Liver (tissue), 9 donors: ENCODE measurements around the gene KRT17. TPM values are rescaled to one million over a fixed set of nuclear protein-coding genes. Genes with fewer than 3 reads are reported as not detected.
"Not testable (repeated sequence)": the region's sequence is repeated elsewhere in the genome, so short reads cannot be mapped to it uniquely, and the experiment has no call there.

Experiments
- DNase-seq: peaks from one replicate; pipeline ENCODE4 v3.0.0-alpha.2; 2017; ENCODE audit warnings: low spot score
- H3K27ac ChIP-seq, 2 donors: one replicate each; pipeline ENCODE4 v1.7.0; 2013; ENCODE audit warnings: inconsistent platforms in 2 of 2, low read length in 2 of 2, control low read depth in 1 of 2, low read depth in 1 of 2, mild to moderate bottlenecking in 1 of 2
- H3K27me3 ChIP-seq, 4 donors: one replicate each; pipeline versions ENCODE4 v1.6.1 to v1.7.0; 2013; ENCODE audit warnings: low read length in 3 of 4, inconsistent platforms in 1 of 4, mild to moderate bottlenecking in 1 of 4, moderate library complexity in 1 of 4; ENCODE audit not compliant: control insufficient read depth in 4 of 4, insufficient read depth in 4 of 4
- H3K36me3 ChIP-seq, 4 donors: one replicate each; pipeline versions ENCODE4 v1.6.1 to v1.7.0; 2013; ENCODE audit warnings: low read length in 3 of 4, mild to moderate bottlenecking in 3 of 4, low read depth in 1 of 4, moderate library complexity in 1 of 4; ENCODE audit not compliant: control insufficient read depth in 4 of 4, insufficient read depth in 3 of 4
- H3K4me1 ChIP-seq, 4 donors: one replicate each; pipeline versions ENCODE4 v1.6.1 to v1.7.0; 2013; ENCODE audit warnings: low read length in 3 of 4, mild to moderate bottlenecking in 3 of 4, moderate library complexity in 1 of 4; ENCODE audit not compliant: control insufficient read depth in 4 of 4, insufficient read depth in 4 of 4
- H3K4me3 ChIP-seq, 3 donors: one replicate each; pipeline versions ENCODE4 v1.6.1 to v1.7.0; 2013; ENCODE audit warnings: low read length in 3 of 3, control low read depth in 1 of 3, low read depth in 1 of 3, mild to moderate bottlenecking in 1 of 3
- H3K9ac ChIP-seq, 2 donors: one replicate each; pipeline ENCODE4 v1.7.0; 2013; ENCODE audit warnings: low read length in 2 of 2, mild to moderate bottlenecking in 2 of 2, moderate library complexity in 2 of 2, control low read depth in 1 of 2, low read depth in 1 of 2
- H3K9me3 ChIP-seq, 4 donors: one replicate each; pipeline versions ENCODE4 v1.6.1 to v1.7.0; 2013; ENCODE audit warnings: low read length in 3 of 4; ENCODE audit not compliant: control insufficient read depth in 4 of 4
- EGR1 ChIP-seq, 2 donors: IDR thresholded peaks; 2 replicates each; pipeline ENCODE4 v1.6.1; 2016 to 2018; ENCODE audit warnings: antibody characterized with exemption in 2 of 2, low read depth in 2 of 2
- FOXA1 ChIP-seq: IDR thresholded peaks from 2 replicates; pipeline ENCODE4 v1.6.1; 2016; ENCODE audit warnings: antibody characterized with exemption
- FOXA2 ChIP-seq: IDR thresholded peaks from 2 replicates; pipeline ENCODE4 v1.6.1; 2016; ENCODE audit warnings: antibody characterized with exemption
- GABPA ChIP-seq, 2 donors: IDR thresholded peaks in 1 of 2; conservative IDR thresholded peaks in 1 of 2; 2 replicates each; pipeline ENCODE4 v1.6.1; 2016; ENCODE audit warnings: antibody characterized with exemption in 2 of 2, mild to moderate bottlenecking in 1 of 2, moderate library complexity in 1 of 2
- HNF4A ChIP-seq, 2 donors: conservative IDR thresholded peaks; 2 replicates each; pipeline ENCODE4 v1.6.1; 2016; ENCODE audit warnings: antibody characterized with exemption in 2 of 2, mild to moderate bottlenecking in 2 of 2
- HNF4G ChIP-seq: IDR thresholded peaks from 2 replicates; pipeline ENCODE4 v1.6.1; 2016; ENCODE audit warnings: antibody characterized with exemption
- JUND ChIP-seq, 2 donors: IDR thresholded peaks; 2 replicates each; pipeline ENCODE4 v1.6.1; 2016; ENCODE audit warnings: antibody characterized with exemption in 2 of 2
- NR2F2 ChIP-seq: IDR thresholded peaks from 2 replicates; pipeline ENCODE4 v1.6.1; 2016; ENCODE audit warnings: antibody characterized with exemption
- RAD21 ChIP-seq, 2 donors: IDR thresholded peaks; 2 replicates each; pipeline ENCODE4 v1.6.1; 2016; ENCODE audit warnings: antibody characterized with exemption in 2 of 2, mild to moderate bottlenecking in 2 of 2
- RXRA ChIP-seq, 2 donors: IDR thresholded peaks; 2 replicates each; pipeline ENCODE4 v1.6.1; 2017 to 2018; ENCODE audit warnings: antibody characterized with exemption in 2 of 2, mild to moderate bottlenecking in 1 of 2
- SP1 ChIP-seq: IDR thresholded peaks from 2 replicates; pipeline ENCODE4 v1.6.1; 2018; ENCODE audit warnings: antibody characterized with exemption, mild to moderate bottlenecking
- TAF1 ChIP-seq: conservative IDR thresholded peaks from 2 replicates; pipeline ENCODE4 v1.6.1; 2016; ENCODE audit warnings: antibody characterized with exemption, mild to moderate bottlenecking
- YY1 ChIP-seq: IDR thresholded peaks from 2 replicates; pipeline ENCODE4 v1.6.1; 2016; ENCODE audit warnings: antibody characterized with exemption, mild to moderate bottlenecking
- WGBS: extraction: QIAGEN DNeasy Blood & Tissue Kit; methylation state at CpG from one replicate; pipeline ENCODE4 v1.1.7; 2013; 5-methylcytosine and 5-hydroxymethylcytosine counted together
- polyA plus RNA-seq, 2 donors: library from polyadenylated mRNA; stranded (reverse) in 1 of 2; unstranded in 1 of 2; fragments of 200-250 nt in 1 of 2; fragments of >200 nt in 1 of 2; fragmentation: Nextera tagmentation in 1 of 2; extraction: Ambion mirVana in 1 of 2; gene quantifications; one replicate each; pipeline versions ENCODE4 v1.2.1 to v1.2.3, GENCODE V29; 2013 to 2015
- total RNA-seq, 2 donors: library from RNA; depleted of rRNA; stranded (reverse); fragments of >200 nt; gene quantifications; one replicate each; pipeline ENCODE4 v1.2.3, GENCODE V29; 2014
- TF ChIP-seq, protein P1 (sequence below): IDR thresholded peaks from 2 replicates; pipeline ENCODE4 v1.6.1; 2016; ENCODE audit warnings: antibody characterized with exemption
- TF ChIP-seq, protein P2 (sequence below): fragments of 150-350 bp; IDR thresholded peaks from 2 replicates; pipeline ENCODE4 v1.5.1; 2017; ENCODE audit warnings: improper control_type of control experiment, low read depth, low read length; ENCODE audit not compliant: missing input control
- TF ChIP-seq, protein P3 (sequence below): IDR thresholded peaks from 2 replicates; pipeline ENCODE4 v1.6.1; 2016; ENCODE audit warnings: antibody characterized with exemption
- donor health status: healthy.
- donor health status: healthy.
- donor health status: healthy.
- donor health status: healthy.
- donor health status: healthy.

KRT17 gene
- total and polyA plus RNA-seq, 4 donors, result 0.15 TPM; not detected in 3

GRCh38 chr17:41621435-41621817, 2.9 kb downstream of the KRT17 start:
- not testable (repeated sequence) for H3K27ac ChIP-seq, H3K4me1 ChIP-seq, H3K9me3 ChIP-seq, H3K27me3 ChIP-seq, DNase-seq, H3K9ac ChIP-seq, H3K4me3 ChIP-seq, H3K36me3 ChIP-seq
- WGBS, result 90% methylated on average over 11 of the region's 11 CpGs

- Histone ChIP-seq H3K27me3 (no peaks in the 10 kb centered on the region), H3K4me1 (no peaks in the 10 kb centered on the region), H3K9ac (no peak overlapping the region), H3K4me3 (no peak overlapping the region), H3K9me3 (no peaks in the 10 kb centered on the region), H3K27ac (no peak overlapping the region), H3K36me3 (no peaks in the 10 kb centered on the region)
- 76% methylated on average over 21 of the region's 21 CpGs for WGBS
- TF ChIP-seq FOXA2 (no peak), SP1 (no peak), GABPA (IDR thresholded peaks at IDR 0.05 in 1 of 2, conservative IDR thresholded peaks at IDR 0.05 in 1 of 2) (no peak), RXRA (IDR thresholded peaks at IDR 0.05) (no peak), YY1 (no peak), JUND (IDR thresholded peaks at IDR 0.05) (no peak), EGR1 (IDR thresholded peaks at IDR 0.05; ENCODE audit: low read depth in 2 of 2) (no peak), HNF4G (no peak), NR2F2 (no peak), FOXA1 (no peak), TAF1 (no peak), HNF4A (conservative IDR thresholded peaks at IDR 0.05) (no peak), RAD21 (IDR thresholded peaks at IDR 0.05) (no peak)
- TF ChIP-seq, protein P1, sequence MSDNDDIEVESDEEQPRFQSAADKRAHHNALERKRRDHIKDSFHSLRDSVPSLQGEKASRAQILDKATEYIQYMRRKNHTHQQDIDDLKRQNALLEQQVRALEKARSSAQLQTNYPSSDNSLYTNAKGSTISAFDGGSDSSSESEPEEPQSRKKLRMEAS, result no peak
- TF ChIP-seq, protein P2, sequence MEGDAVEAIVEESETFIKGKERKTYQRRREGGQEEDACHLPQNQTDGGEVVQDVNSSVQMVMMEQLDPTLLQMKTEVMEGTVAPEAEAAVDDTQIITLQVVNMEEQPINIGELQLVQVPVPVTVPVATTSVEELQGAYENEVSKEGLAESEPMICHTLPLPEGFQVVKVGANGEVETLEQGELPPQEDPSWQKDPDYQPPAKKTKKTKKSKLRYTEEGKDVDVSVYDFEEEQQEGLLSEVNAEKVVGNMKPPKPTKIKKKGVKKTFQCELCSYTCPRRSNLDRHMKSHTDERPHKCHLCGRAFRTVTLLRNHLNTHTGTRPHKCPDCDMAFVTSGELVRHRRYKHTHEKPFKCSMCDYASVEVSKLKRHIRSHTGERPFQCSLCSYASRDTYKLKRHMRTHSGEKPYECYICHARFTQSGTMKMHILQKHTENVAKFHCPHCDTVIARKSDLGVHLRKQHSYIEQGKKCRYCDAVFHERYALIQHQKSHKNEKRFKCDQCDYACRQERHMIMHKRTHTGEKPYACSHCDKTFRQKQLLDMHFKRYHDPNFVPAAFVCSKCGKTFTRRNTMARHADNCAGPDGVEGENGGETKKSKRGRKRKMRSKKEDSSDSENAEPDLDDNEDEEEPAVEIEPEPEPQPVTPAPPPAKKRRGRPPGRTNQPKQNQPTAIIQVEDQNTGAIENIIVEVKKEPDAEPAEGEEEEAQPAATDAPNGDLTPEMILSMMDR, result no peak
- TF ChIP-seq, protein P3, sequence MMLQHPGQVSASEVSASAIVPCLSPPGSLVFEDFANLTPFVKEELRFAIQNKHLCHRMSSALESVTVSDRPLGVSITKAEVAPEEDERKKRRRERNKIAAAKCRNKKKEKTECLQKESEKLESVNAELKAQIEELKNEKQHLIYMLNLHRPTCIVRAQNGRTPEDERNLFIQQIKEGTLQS, result no peak
- no peak for DNase-seq
Observed at GRCh38 chr17:41620583-41621434, 3.6 kb downstream of the KRT17 start.

- DNase-seq, H3K27me3 ChIP-seq, H3K36me3 ChIP-seq, H3K4me1 ChIP-seq, H3K27ac ChIP-seq, H3K9ac ChIP-seq, H3K9me3 ChIP-seq, H3K4me3 ChIP-seq: not testable (repeated sequence)
- 85% methylated on average over 6 of the region's 6 CpGs for WGBS
Observed at GRCh38 chr17:41619927-41620582, 4.3 kb downstream of the KRT17 start.
